H9 (cell line): Measurements from ENCODE around the gene ADAMTSL2. TPM values are rescaled to one million over a fixed set of nuclear protein-coding genes. Genes with fewer than 3 reads are reported as not detected.

ENCODE experiments used
- DNase-seq: peaks from one replicate; pipeline ENCODE4 v3.0.0-alpha.2; 2017
- H2AFZ ChIP-seq: one replicate; pipeline ENCODE4 v1.6.1; 2013; ENCODE audit warnings: mild to moderate bottlenecking, low read length, control low read depth, moderate library complexity
- H2AK5ac ChIP-seq: 2 replicates; pipeline ENCODE4 v1.6.1; 2013; ENCODE audit warnings: low read length, control low read depth, mixed read lengths; ENCODE audit not compliant: insufficient read length
- H2BK120ac ChIP-seq: one replicate; pipeline ENCODE4 v1.6.1; 2013; ENCODE audit warnings: low read depth, mild to moderate bottlenecking, low read length, control low read depth, inconsistent platforms; ENCODE audit not compliant: poor library complexity, severe bottlenecking
- H2BK12ac ChIP-seq: 2 replicates; pipeline ENCODE4 v1.6.1; 2013; ENCODE audit warnings: low read length, control low read depth, mixed read lengths, low read depth; ENCODE audit not compliant: insufficient read length
- H2BK15ac ChIP-seq: 2 replicates; pipeline ENCODE4 v1.6.1; 2013; ENCODE audit warnings: low read depth, low read length, control low read depth
- H2BK20ac ChIP-seq: one replicate; pipeline ENCODE4 v1.6.1; 2013; ENCODE audit warnings: low read depth, mild to moderate bottlenecking, low read length, control low read depth, inconsistent platforms; ENCODE audit not compliant: poor library complexity, severe bottlenecking
- H2BK5ac ChIP-seq: 2 replicates; pipeline ENCODE4 v1.6.1; 2013; ENCODE audit warnings: low read length, control low read depth, mixed read lengths; ENCODE audit not compliant: insufficient read length
- H3K14ac ChIP-seq: 2 replicates; pipeline ENCODE4 v1.6.1; 2013; ENCODE audit warnings: low read length, control low read depth; ENCODE audit not compliant: insufficient read depth
- H3K18ac ChIP-seq: 2 replicates; pipeline ENCODE4 v1.6.1; 2013; ENCODE audit warnings: low read depth, mild to moderate bottlenecking, mixed read lengths, low read length, control low read depth; ENCODE audit not compliant: insufficient read length
- H3K23ac ChIP-seq: 2 replicates; pipeline ENCODE4 v1.6.1; 2013; ENCODE audit warnings: low read length, control low read depth, mixed read lengths, low read depth; ENCODE audit not compliant: insufficient read length
- H3K23me2 ChIP-seq: 2 replicates; pipeline ENCODE4 v1.6.1; 2013; ENCODE audit warnings: low read depth, mild to moderate bottlenecking, mixed read lengths, low read length, control low read depth; ENCODE audit not compliant: insufficient read length, poor library complexity, severe bottlenecking
- H3K27ac ChIP-seq: 2 replicates; pipeline ENCODE4 v1.5.1; 2013; ENCODE audit warnings: low read length, control low read depth, mixed read lengths, low read depth; ENCODE audit not compliant: insufficient read length
- H3K27me3 ChIP-seq: 2 replicates; pipeline ENCODE4 v1.6.1; 2013; ENCODE audit warnings: low read length, control low read depth, inconsistent platforms; ENCODE audit not compliant: insufficient read depth
- H3K4ac ChIP-seq: 2 replicates; pipeline ENCODE4 v1.6.1; 2013; ENCODE audit warnings: low read depth, mild to moderate bottlenecking, control low read depth, inconsistent platforms, low read length, moderate library complexity
- H3K4me1 ChIP-seq: 2 replicates; pipeline ENCODE4 v1.6.1; 2013; ENCODE audit warnings: low read length, control low read depth, inconsistent platforms; ENCODE audit not compliant: insufficient read depth
- H3K4me2 ChIP-seq: 2 replicates; pipeline ENCODE4 v1.6.1; 2013; ENCODE audit warnings: low read length, control low read depth, mixed read lengths; ENCODE audit not compliant: insufficient read length, insufficient read depth
- H3K56ac ChIP-seq: 2 replicates; pipeline ENCODE4 v1.6.1; 2013; ENCODE audit warnings: low read depth, mild to moderate bottlenecking, mixed read lengths, low read length, control low read depth; ENCODE audit not compliant: insufficient read length
- H3K79me1 ChIP-seq: 2 replicates; pipeline ENCODE4 v1.6.1; 2013; ENCODE audit warnings: low read depth, mild to moderate bottlenecking, moderate library complexity, low read length, control low read depth, inconsistent platforms; ENCODE audit not compliant: insufficient read depth, poor library complexity, severe bottlenecking
- H3K79me2 ChIP-seq: 2 replicates; pipeline ENCODE4 v1.6.1; 2013; ENCODE audit warnings: low read length, control low read depth, inconsistent platforms; ENCODE audit not compliant: insufficient read depth
- H3K9ac ChIP-seq: 2 replicates; pipeline ENCODE4 v1.6.1; 2013; ENCODE audit warnings: low read length, control low read depth, mixed read lengths; ENCODE audit not compliant: insufficient read length; ENCODE audit errors: extremely low read depth
- H3K9me3 ChIP-seq: one replicate; pipeline ENCODE4 v1.6.1; 2013; ENCODE audit warnings: low read depth, low read length, inconsistent platforms; ENCODE audit not compliant: control insufficient read depth
- H3T11ph ChIP-seq: one replicate; pipeline ENCODE4 v1.6.1; 2013; ENCODE audit warnings: mild to moderate bottlenecking, low read length, control low read depth, inconsistent platforms
- H4K20me1 ChIP-seq: one replicate; pipeline ENCODE4 v1.6.1; 2013; ENCODE audit not compliant: control insufficient read depth, insufficient read length, insufficient read depth
- H4K5ac ChIP-seq: 2 replicates; pipeline ENCODE4 v1.6.1; 2013; ENCODE audit warnings: low read depth, mild to moderate bottlenecking, mixed read lengths, low read length, control low read depth; ENCODE audit not compliant: insufficient read length
- H4K8ac ChIP-seq: replicated peaks from 2 replicates; pipeline ENCODE4 v1.6.1; 2013; ENCODE audit warnings: low read length, control low read depth, mixed read lengths, low read depth; ENCODE audit not compliant: insufficient read length
- H4K91ac ChIP-seq: 2 replicates; pipeline ENCODE4 v1.6.1; 2013; ENCODE audit warnings: low read depth, mild to moderate bottlenecking, moderate library complexity, mixed read lengths, low read length, control low read depth; ENCODE audit not compliant: insufficient read length
- H3K27ac Mint-ChIP-seq, 3 experiments: 2 replicates in 2 of 3; 3 replicates in 1 of 3; pipeline ENCODE4 v1.8.0; 2020 to 2021; ENCODE audit warnings: mixed read lengths in 3 of 3, mild to moderate bottlenecking in 1 of 3, moderate library complexity in 1 of 3
- H3K27me3 Mint-ChIP-seq: 2 replicates; pipeline ENCODE4 v1.8.0; 2021; ENCODE audit warnings: low read depth, mild to moderate bottlenecking, moderate library complexity, mixed read lengths
- H3K36me3 Mint-ChIP-seq, 3 experiments: 2 replicates in 2 of 3; 3 replicates in 1 of 3; pipeline ENCODE4 v1.8.0; 2020 to 2021; ENCODE audit warnings: low read depth in 3 of 3, mixed read lengths in 3 of 3; ENCODE audit not compliant: insufficient read depth in 1 of 3
- H3K4me1 Mint-ChIP-seq, 2 experiments: 2 replicates each; pipeline ENCODE4 v1.8.0; 2020; ENCODE audit warnings: mixed read lengths in 2 of 2
- H3K4me3 Mint-ChIP-seq, 2 experiments: 2 replicates in 1 of 2; 3 replicates in 1 of 2; pipeline ENCODE4 v1.8.0; 2020 to 2021; ENCODE audit warnings: mild to moderate bottlenecking in 2 of 2, mixed read lengths in 2 of 2, moderate library complexity in 1 of 2
- H3K9me3 Mint-ChIP-seq, 2 experiments: 2 replicates in 1 of 2; 3 replicates in 1 of 2; pipeline ENCODE4 v1.8.0; 2020; ENCODE audit warnings: mild to moderate bottlenecking in 2 of 2, mixed read lengths in 2 of 2, moderate library complexity in 1 of 2
- CTCF ChIP-seq: fragments of 200-600 bp; sonication (generic); conservative IDR thresholded peaks from 3 replicates; pipeline ENCODE4 v1.8.0; 2021; ENCODE audit warnings: antibody characterized with exemption, mild to moderate bottlenecking
- WGBS: extraction: QIAGEN DNeasy Blood & Tissue Kit; methylation state at CpG from one replicate; pipeline ENCODE4 v1.1.7; 2013; ENCODE audit warnings: missing lambda C conversion rate, low lambda C conversion rate, mixed read lengths; ENCODE audit not compliant: insufficient read length; ENCODE audit errors: extremely low coverage; 5-methylcytosine and 5-hydroxymethylcytosine counted together
- total RNA-seq: library from RNA; stranded (reverse); gene quantifications from 2 replicates; pipeline ENCODE4 v1.2.1, GENCODE V29; 2021

The ADAMTSL2 gene
- total RNA-seq, 1 experiment from 2014 or later = 0.61 TPM

- no peak overlapping the region for H3K4me3 Mint-ChIP-seq
- H3K4me2 ChIP-seq = no peak overlapping the region
- H3K27ac Mint-ChIP-seq = no peak overlapping the region
- no peaks in the 10 kb centered on the region for H3K23me2 ChIP-seq
- H3K36me3 Mint-ChIP-seq = no peaks in the 10 kb centered on the region
- H3K9me3 ChIP-seq = no peaks in the 10 kb centered on the region
- H4K20me1 ChIP-seq = no peaks in the 10 kb centered on the region
- H2BK5ac ChIP-seq = no peak overlapping the region
- DNase-seq = no peak
- H3T11ph ChIP-seq = no peak overlapping the region
- no peaks in the 10 kb centered on the region for H3K9me3 Mint-ChIP-seq
- no CpG with 5 or more reads among the region's 9 CpGs for WGBS
- H2BK20ac ChIP-seq = no peak overlapping the region
- H3K4ac ChIP-seq = no peak overlapping the region
- no peak overlapping the region for H4K5ac ChIP-seq
- H4K91ac ChIP-seq = no peak overlapping the region
- no peak overlapping the region for H3K23ac ChIP-seq
- H3K4me1 Mint-ChIP-seq = peaks cover 0 to 6% of the 10 kb centered on the region in 2 experiments; a peak in 1 of 4 replicates
- H3K27ac ChIP-seq = no peak overlapping the region
- TF ChIP-seq CTCF = no peak
- peaks cover 7% of the 10 kb centered on the region for H3K27me3 Mint-ChIP-seq
- no peak overlapping the region for H2AK5ac ChIP-seq
- no peak overlapping the region for H4K8ac ChIP-seq
- no peaks in the 10 kb centered on the region for H3K4me1 ChIP-seq
- no peak overlapping the region for H2BK12ac ChIP-seq
- H3K27me3 ChIP-seq = no peaks in the 10 kb centered on the region
- no peak overlapping the region for H3K14ac ChIP-seq
- no peaks in the 10 kb centered on the region for H3K79me2 ChIP-seq
- no peak overlapping the region for H3K56ac ChIP-seq
- H2BK120ac ChIP-seq = no peak overlapping the region
- no peak overlapping the region for H3K18ac ChIP-seq
- no peaks in the 10 kb centered on the region for H3K79me1 ChIP-seq
- no peak overlapping the region for H2BK15ac ChIP-seq
- no peak overlapping the region for H2AFZ ChIP-seq
- H3K9ac ChIP-seq = no peak overlapping the region
Observed at GRCh38 chr9:133516961-133517350, 17.5 kb upstream of the ADAMTSL2 start.
